Astrocyte (in vitro differentiated cells and primary cell): ENCODE measurements around the gene SELENOF. TPM values are rescaled to one million over a fixed set of nuclear protein-coding genes. Genes with fewer than 3 reads are reported as not detected.

Experiments
- DNase-seq: peaks from one replicate; pipeline ENCODE4 v3.0.0-alpha.2; 2010; ENCODE audit warnings: low read depth
- FAIRE-seq: peaks from 2 replicates; lab custom pipeline; 2011; peaks lifted over from hg19 to GRCh38; lab: Jason Lieb, UNC
- H2AFZ ChIP-seq: 2 replicates; pipeline ENCODE4 v1.6.0; 2012; ENCODE audit warnings: low read depth, low read length, inconsistent platforms
- H3K27ac ChIP-seq: 2 replicates; pipeline ENCODE4 v1.5.1; 2011; ENCODE audit warnings: low read depth, low read length, inconsistent platforms
- H3K27me3 ChIP-seq: 2 replicates; pipeline ENCODE4 v1.6.0; 2011; ENCODE audit warnings: low read length, inconsistent platforms; ENCODE audit not compliant: insufficient read depth
- H3K36me3 ChIP-seq: 2 replicates; pipeline ENCODE4 v1.5.1; 2011; ENCODE audit warnings: low read length, inconsistent platforms; ENCODE audit not compliant: insufficient read depth
- H3K4me1 ChIP-seq: 2 replicates; pipeline ENCODE4 v1.5.1; 2011; ENCODE audit warnings: low read length, inconsistent platforms; ENCODE audit not compliant: insufficient read depth
- H3K4me2 ChIP-seq: 2 replicates; pipeline ENCODE4 v1.6.0; 2012; ENCODE audit warnings: low read length, inconsistent platforms
- H3K4me3 ChIP-seq: 2 replicates; pipeline ENCODE4 v1.5.1; 2011; ENCODE audit warnings: low read depth, mild to moderate bottlenecking, low read length, inconsistent platforms; ENCODE audit not compliant: insufficient read depth
- H3K79me2 ChIP-seq: 2 replicates; pipeline ENCODE4 v1.6.0; 2012; ENCODE audit warnings: mild to moderate bottlenecking, low read length, inconsistent platforms; ENCODE audit not compliant: insufficient read depth
- H3K9ac ChIP-seq: 2 replicates; pipeline ENCODE4 v1.6.0; 2012; ENCODE audit warnings: mild to moderate bottlenecking, low read length, inconsistent platforms
- H3K9me3 ChIP-seq: 2 replicates; pipeline ENCODE4 v1.5.1; 2012; ENCODE audit warnings: low read depth, mild to moderate bottlenecking, low read length, inconsistent platforms; ENCODE audit not compliant: insufficient read depth
- H4K20me1 ChIP-seq: 2 replicates; pipeline ENCODE4 v1.6.0; 2012; ENCODE audit warnings: low read length, inconsistent platforms; ENCODE audit not compliant: insufficient read depth
- H3K27ac Mint-ChIP-seq: one replicate; pipeline ENCODE4 v1.8.0; 2021; ENCODE audit warnings: mild to moderate bottlenecking, mixed read lengths; ENCODE audit not compliant: unreplicated experiment
- H3K27me3 Mint-ChIP-seq: one replicate; pipeline ENCODE4 v1.8.0; 2021; ENCODE audit warnings: low read depth, mixed read lengths; ENCODE audit not compliant: unreplicated experiment
- H3K36me3 Mint-ChIP-seq: one replicate; pipeline ENCODE4 v1.8.0; 2021; ENCODE audit warnings: low read depth, mixed read lengths; ENCODE audit not compliant: unreplicated experiment
- H3K4me1 Mint-ChIP-seq: one replicate; pipeline ENCODE4 v1.8.0; 2021; ENCODE audit warnings: low read depth, mixed read lengths; ENCODE audit not compliant: unreplicated experiment
- H3K4me3 Mint-ChIP-seq: one replicate; pipeline ENCODE4 v1.8.0; 2021; ENCODE audit warnings: mild to moderate bottlenecking, moderate library complexity, mixed read lengths; ENCODE audit not compliant: unreplicated experiment
- H3K9me3 Mint-ChIP-seq: one replicate; pipeline ENCODE4 v1.8.0; 2021; ENCODE audit warnings: mild to moderate bottlenecking, mixed read lengths; ENCODE audit not compliant: unreplicated experiment
- CTCF ChIP-seq: IDR thresholded peaks from 2 replicates; pipeline ENCODE4 v1.5.1; 2011; ENCODE audit warnings: low read depth, mild to moderate bottlenecking, inconsistent platforms, low read length, moderate library complexity; ENCODE audit not compliant: insufficient read depth
- EZH2 ChIP-seq: IDR thresholded peaks from 2 replicates; pipeline ENCODE4 v1.6.1; 2012; ENCODE audit warnings: mild to moderate bottlenecking, low read length, inconsistent platforms; ENCODE audit not compliant: insufficient read depth
- total RNA-seq: library from RNA; stranded (reverse); gene quantifications from 2 replicates; pipeline ENCODE4 v1.2.1, GENCODE V29; 2021

Gene SELENOF
- total RNA-seq, 1 donor from 2014 or later = 193 TPM

- peak; percentile 10 for DNase-seq
- peak overlapping the region; percentile 97 for H3K4me3 ChIP-seq
- TF ChIP-seq EZH2 (no peak), CTCF (no peak)
- peaks cover 88% of the 10 kb centered on the region for H3K79me2 ChIP-seq
- H2AFZ ChIP-seq = peak overlapping the region; percentile 84
- Mint-ChIP-seq H3K4me1 (peaks cover 24% of the 10 kb centered on the region), H3K4me3 (no peak overlapping the region), H3K27ac (no peak overlapping the region), H3K36me3 (peaks cover 6% of the 10 kb centered on the region), H3K9me3 (no peaks in the 10 kb centered on the region), H3K27me3 (no peaks in the 10 kb centered on the region)
- no peaks in the 10 kb centered on the region for H3K9me3 ChIP-seq
- H3K9ac ChIP-seq = peak overlapping the region; percentile 97
- H4K20me1 ChIP-seq = peaks cover 55% of the 10 kb centered on the region
- peaks cover 7% of the 10 kb centered on the region for H3K4me1 ChIP-seq
- H3K4me2 ChIP-seq = peak overlapping the region; percentile 93
- no peaks in the 10 kb centered on the region for H3K27me3 ChIP-seq
- no peak for FAIRE-seq
- H3K27ac ChIP-seq = peak overlapping the region; percentile 97
- no peaks in the 10 kb centered on the region for H3K36me3 ChIP-seq
These were observed 479 bp downstream of the SELENOF start for GRCh38 chr1:86913399-86913895.

GRCh38 chr1:86912281-86912900, 1.5 kb downstream of the SELENOF start:
- DNase-seq = no peak
- peak overlapping the region; percentile 93 for H3K4me2 ChIP-seq
- no peak overlapping the region for H3K4me3 Mint-ChIP-seq
- H3K4me1 Mint-ChIP-seq = peaks cover 27% of the 10 kb centered on the region
- no peak overlapping the region for H3K27ac ChIP-seq
- peaks cover 9% of the 10 kb centered on the region for H3K36me3 Mint-ChIP-seq
- H3K79me2 ChIP-seq = peaks cover 94% of the 10 kb centered on the region
- TF ChIP-seq EZH2 = no peak
- TF ChIP-seq CTCF = no peak
- H3K36me3 ChIP-seq = peaks cover 6% of the 10 kb centered on the region
- no peaks in the 10 kb centered on the region for H3K9me3 ChIP-seq
- peaks cover 65% of the 10 kb centered on the region for H4K20me1 ChIP-seq
- H3K27me3 ChIP-seq = no peaks in the 10 kb centered on the region
- peak overlapping the region; percentile 97 for H3K9ac ChIP-seq
- H3K4me3 ChIP-seq = peak overlapping the region; percentile 97
- peak overlapping the region; percentile 5 for H3K27ac Mint-ChIP-seq
- no peak for FAIRE-seq
- H3K27me3 Mint-ChIP-seq = no peaks in the 10 kb centered on the region
- no peak overlapping the region for H2AFZ ChIP-seq
- H3K4me1 ChIP-seq = peaks cover 7% of the 10 kb centered on the region
- no peaks in the 10 kb centered on the region for H3K9me3 Mint-ChIP-seq

- Histone ChIP-seq H3K27me3 (no peaks in the 10 kb centered on the region), H3K4me3 (no peak overlapping the region), H2AFZ (no peak overlapping the region), H3K9ac (no peak overlapping the region), H3K9me3 (no peaks in the 10 kb centered on the region), H4K20me1 (peaks cover 84% of the 10 kb centered on the region), H3K4me1 (no peaks in the 10 kb centered on the region), H3K27ac (no peak overlapping the region), H3K36me3 (peaks cover 17% of the 10 kb centered on the region), H3K4me2 (no peak overlapping the region), H3K79me2 (peaks cover 99% of the 10 kb centered on the region)
- no peaks in the 10 kb centered on the region for H3K9me3 Mint-ChIP-seq
- H3K27ac Mint-ChIP-seq = no peak overlapping the region
- TF ChIP-seq EZH2 (no peak), CTCF (no peak)
- no peak for FAIRE-seq
- H3K4me1 Mint-ChIP-seq = peaks cover 17% of the 10 kb centered on the region
- H3K36me3 Mint-ChIP-seq = peaks cover 9% of the 10 kb centered on the region
- DNase-seq = no peak
- H3K27me3 Mint-ChIP-seq = no peaks in the 10 kb centered on the region
- no peak overlapping the region for H3K4me3 Mint-ChIP-seq
These were observed 7.5 kb downstream of the SELENOF start for GRCh38 chr1:86906419-86906818.
